Measurements from ENCODE around the gene ABCC3.

Gene ABCC3

DNA sequence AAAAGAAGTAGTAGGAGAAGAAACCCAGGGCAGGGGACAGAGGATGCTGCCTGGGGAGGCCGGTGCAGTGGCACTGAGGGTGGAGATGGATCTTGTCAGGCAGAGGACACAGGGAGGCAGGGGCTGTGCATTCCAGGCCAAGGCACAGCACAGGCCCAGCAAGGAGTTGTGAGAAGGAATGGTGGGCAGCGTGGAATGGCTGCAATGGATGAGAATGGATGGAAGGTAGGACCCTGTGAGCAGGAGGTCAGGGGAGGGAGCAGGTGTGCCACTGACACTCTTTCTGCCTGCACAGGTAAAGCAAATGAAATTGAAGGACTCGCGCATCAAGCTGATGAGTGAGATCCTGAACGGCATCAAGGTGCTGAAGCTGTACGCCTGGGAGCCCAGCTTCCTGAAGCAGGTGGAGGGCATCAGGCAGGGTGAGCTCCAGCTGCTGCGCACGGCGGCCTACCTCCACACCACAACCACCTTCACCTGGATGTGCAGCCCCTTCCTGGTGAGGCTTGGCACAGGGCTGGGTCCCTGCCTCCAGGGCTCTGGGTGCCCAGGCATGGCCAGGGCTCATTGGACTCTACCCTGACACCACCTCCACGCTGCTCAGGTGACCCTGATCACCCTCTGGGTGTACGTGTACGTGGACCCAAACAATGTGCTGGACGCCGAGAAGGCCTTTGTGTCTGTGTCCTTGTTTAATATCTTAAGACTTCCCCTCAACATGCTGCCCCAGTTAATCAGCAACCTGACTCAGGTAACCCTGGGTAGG lies 32.8 kb downstream of the ABCC3 start:
- DNase-seq, result no peak
- Histone ChIP-seq H3K36me3 (no peaks in the 10 kb centered on the region), H3K9me3 (no peaks in the 10 kb centered on the region), H3K4me3 (ENCODE audit: low read depth, low read length) (no peak overlapping the region), H3K4me1 (no peaks in the 10 kb centered on the region), H3K27me3 (no peaks in the 10 kb centered on the region)
- no peak for TF ChIP-seq CTCF (IDR thresholded peaks at IDR 0.05; ENCODE audit: low read depth, low read length)

- H3K4me3 ChIP-seq (ENCODE audit: low read depth, low read length), result no peak overlapping the region
- TF ChIP-seq CTCF (IDR thresholded peaks at IDR 0.05; ENCODE audit: low read depth, low read length), result no peak
- H3K36me3 ChIP-seq, result no peaks in the 10 kb centered on the region
- H3K9me3 ChIP-seq, result no peaks in the 10 kb centered on the region
- no peaks in the 10 kb centered on the region for H3K4me1 ChIP-seq
- DNase-seq, result no peak
- H3K27me3 ChIP-seq, result no peaks in the 10 kb centered on the region
Observed at GRCh38 chr17:50668025-50668837, 33.5 kb downstream of the ABCC3 start.

- Histone ChIP-seq H3K27me3 (no peaks in the 10 kb centered on the region), H3K4me1 (no peaks in the 10 kb centered on the region), H3K36me3 (no peaks in the 10 kb centered on the region), H3K4me3 (ENCODE audit: low read depth, low read length) (no peak overlapping the region), H3K9me3 (no peaks in the 10 kb centered on the region)
- DNase-seq, result no peak
- TF ChIP-seq CTCF (IDR thresholded peaks at IDR 0.05; ENCODE audit: low read depth, low read length), result no peak
Observed at GRCh38 chr17:50668838-50669581, 34.3 kb downstream of the ABCC3 start.

DNA sequence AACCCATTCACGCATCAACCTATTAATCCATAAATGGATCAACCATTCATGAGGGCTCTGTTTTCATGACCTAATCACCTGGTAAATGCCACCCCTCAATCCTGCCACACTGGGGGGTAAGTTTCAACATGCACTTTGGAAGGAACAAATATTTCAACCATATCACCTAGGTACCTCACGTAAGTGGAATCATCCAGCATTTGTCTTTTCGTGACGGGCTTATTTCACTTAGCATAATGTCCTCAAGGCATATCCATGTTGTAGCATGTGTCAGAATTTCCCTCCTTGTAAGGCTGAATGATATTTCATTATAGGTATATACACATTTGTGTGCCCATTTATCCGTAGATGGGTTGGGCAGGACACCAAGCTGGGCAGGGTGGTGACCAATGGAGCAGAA lies 37.4 kb downstream of the ABCC3 start:
- Histone ChIP-seq H3K27me3 (no peaks in the 10 kb centered on the region), H3K4me3 (ENCODE audit: low read depth, low read length) (no peak overlapping the region), H3K36me3 (no peaks in the 10 kb centered on the region), H3K9me3 (no peaks in the 10 kb centered on the region), H3K4me1 (no peaks in the 10 kb centered on the region)
- DNase-seq, result no peak
- no peak for TF ChIP-seq CTCF (IDR thresholded peaks at IDR 0.05; ENCODE audit: low read depth, low read length)

DNA sequence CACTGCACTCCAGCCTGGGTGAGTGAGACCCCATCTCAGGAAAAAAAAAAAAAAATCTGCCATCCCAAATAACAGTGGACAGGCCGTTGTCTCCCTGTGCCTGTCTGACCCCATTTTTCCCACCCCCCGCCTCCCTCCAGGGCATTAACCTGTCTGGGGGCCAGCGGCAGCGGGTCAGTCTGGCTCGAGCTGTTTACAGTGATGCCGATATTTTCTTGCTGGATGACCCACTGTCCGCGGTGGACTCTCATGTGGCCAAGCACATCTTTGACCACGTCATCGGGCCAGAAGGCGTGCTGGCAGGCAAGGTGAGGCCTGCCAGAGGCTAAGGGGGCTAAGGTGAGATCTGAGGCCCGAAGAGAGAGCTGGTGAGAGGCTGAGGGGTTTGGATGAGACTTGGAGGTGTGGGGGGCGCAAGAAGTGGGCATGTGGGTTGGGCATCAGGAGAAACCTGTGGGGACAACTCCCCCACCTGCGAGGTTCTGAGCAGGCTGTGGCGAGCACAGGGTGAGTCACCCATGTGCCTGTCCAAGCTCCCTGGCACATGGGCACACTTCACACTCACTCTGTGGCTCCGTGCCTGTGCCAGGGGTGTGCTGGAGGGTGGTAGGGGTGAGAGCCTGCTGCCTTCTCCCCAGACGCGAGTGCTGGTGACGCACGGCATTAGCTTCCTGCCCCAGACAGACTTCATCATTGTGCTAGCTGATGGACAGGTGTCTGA lies 38.3 kb downstream of the ABCC3 start:
- Histone ChIP-seq H3K9me3 (no peaks in the 10 kb centered on the region), H3K4me1 (no peaks in the 10 kb centered on the region), H3K36me3 (no peaks in the 10 kb centered on the region), H3K4me3 (ENCODE audit: low read depth, low read length) (no peak overlapping the region), H3K27me3 (no peaks in the 10 kb centered on the region)
- TF ChIP-seq CTCF (IDR thresholded peaks at IDR 0.05; ENCODE audit: low read depth, low read length), result no peak
- DNase-seq, result no peak
